ENCODE results near the gene POU2F3.

POU2F3 gene

GRCh38 chr11:120318906-120319305 lies 79.0 kb downstream of the POU2F3 start:
- DNase-seq (ENCODE audit: low read depth), result no peak

DNA sequence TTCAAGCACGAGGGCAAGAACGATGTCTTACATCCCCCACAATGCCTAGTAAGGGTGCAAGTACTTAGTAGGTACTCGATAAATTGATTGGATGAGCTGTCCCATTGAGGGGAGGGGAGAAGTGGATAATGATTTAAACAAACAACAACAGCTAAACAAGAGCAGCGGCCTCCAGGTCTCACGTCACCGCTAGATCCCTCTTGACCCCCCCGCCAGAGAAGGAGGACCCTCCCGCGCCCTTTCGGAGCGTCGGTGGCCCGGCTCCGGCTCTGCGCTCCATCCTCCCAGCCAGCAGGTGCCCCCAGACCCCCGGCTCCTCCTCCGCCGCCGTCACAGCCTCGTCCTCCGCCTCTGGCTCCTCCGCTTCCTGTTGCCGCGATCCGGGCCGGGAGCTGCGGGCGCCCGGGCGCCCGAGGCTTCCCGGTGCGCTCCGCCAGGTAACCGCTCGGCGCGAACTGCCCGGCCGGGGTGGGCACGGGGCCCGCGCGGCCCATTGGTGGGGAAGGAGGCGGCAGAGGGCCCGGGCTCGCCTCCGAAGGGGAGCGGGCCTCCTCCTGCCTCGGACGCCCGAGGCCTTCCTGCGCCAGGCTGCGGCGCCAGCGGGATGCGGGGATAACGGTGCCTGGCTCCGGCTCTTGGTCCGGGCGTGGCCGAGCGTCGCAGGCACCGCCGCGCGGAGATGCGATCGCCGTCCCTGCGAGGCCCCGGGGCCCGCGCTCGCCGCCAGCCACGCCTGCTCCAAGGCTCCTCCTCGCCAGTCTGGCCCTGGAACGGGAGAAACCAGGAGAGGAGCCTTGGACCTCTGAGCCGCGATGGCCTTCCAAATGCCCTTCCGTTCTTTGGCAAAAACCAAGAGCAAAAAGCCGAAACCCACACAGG lies 85.2 kb downstream of the POU2F3 start, which contains the start of gene TLCD5:
TSS of gene TLCD5 (plus strand) at position 368 of the 879 bp plus-strand sequence. CDS start 2,143 bp downstream, outside the sequence.
- no peak for DNase-seq (ENCODE audit: low read depth)

DNA sequence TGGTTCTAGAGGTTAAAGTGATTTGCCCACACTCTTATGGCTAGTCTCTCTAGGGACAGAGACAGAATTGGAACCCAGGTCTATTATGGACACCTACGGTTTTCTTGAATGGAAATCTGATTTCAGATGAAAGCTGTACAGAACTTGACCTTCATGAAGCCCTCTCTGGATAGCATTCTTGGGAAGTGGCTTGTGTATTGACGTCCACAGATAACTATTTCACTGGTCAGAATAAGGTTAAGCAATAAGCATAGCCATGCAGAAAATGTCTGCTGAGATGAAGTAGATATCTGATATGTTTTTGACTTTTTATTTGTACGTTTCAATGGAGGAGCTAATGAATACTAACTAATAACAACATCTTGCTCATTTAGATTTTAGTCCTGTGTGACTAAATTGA lies 86.3 kb downstream of the POU2F3 start:
- no peak for DNase-seq (ENCODE audit: low read depth)

DNA sequence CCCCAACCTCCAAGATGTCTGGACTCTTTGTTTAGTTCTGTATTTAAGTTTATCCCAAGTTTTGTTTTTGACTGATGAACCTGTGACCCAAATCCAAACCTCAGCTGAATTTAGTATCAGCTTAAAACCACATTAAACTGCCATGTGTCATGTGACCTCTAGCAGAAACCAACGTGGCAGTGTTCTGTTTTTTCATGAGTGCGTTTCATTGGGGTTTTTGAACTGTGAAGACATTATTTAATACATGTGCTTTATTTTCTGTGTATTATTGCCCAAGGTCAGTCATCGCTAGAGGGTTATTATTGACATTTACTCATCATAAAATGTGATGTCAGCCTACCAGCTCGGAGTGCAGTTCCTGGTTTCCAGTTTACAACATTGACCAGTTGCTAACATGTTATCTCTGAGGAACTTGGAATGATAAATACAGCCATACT lies 86.9 kb downstream of the POU2F3 start:
- no peak for DNase-seq (ENCODE audit: low read depth)

DNA sequence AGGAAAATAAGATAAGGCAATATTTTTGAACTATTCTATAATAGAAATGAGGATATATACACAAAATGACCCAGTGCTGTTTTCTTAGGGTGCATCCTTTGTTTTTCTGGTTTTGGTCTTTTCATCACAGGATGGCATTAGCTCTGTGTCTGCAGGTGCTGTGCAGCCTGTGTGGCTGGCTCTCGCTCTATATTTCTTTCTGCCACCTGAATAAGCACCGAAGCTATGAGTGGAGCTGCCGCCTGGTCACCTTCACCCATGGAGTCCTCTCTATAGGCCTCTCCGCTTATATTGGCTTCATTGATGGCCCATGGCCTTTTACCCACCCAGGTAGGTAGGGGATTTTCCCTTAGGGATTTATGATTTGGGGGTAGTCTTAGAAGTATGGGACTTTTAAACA lies 87.4 kb downstream of the POU2F3 start:
- DNase-seq (ENCODE audit: low read depth), result no peak

GRCh38 chr11:120329556-120329955 lies 89.6 kb downstream of the POU2F3 start:
- DNase-seq (ENCODE audit: low read depth), result no peak

DNA sequence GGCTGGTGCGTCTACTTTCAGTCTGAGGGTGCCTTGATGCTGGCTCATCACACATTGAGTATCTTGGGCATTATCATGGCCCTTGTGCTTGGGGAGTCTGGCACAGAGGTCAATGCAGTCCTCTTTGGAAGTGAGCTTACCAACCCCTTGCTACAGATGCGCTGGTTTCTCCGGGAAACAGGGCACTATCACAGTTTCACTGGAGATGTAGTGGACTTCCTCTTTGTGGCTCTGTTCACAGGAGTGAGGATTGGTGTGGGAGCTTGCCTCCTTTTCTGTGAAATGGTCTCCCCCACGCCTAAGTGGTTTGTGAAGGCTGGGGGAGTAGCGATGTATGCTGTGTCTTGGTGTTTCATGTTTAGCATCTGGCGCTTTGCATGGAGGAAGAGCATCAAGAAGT lies 90.1 kb downstream of the POU2F3 start:
- no peak for DNase-seq (ENCODE audit: low read depth)

GRCh38 chr11:120331301-120331996 lies 91.5 kb downstream of the POU2F3 start:
- DNase-seq (ENCODE audit: low read depth), result no peak

DNA sequence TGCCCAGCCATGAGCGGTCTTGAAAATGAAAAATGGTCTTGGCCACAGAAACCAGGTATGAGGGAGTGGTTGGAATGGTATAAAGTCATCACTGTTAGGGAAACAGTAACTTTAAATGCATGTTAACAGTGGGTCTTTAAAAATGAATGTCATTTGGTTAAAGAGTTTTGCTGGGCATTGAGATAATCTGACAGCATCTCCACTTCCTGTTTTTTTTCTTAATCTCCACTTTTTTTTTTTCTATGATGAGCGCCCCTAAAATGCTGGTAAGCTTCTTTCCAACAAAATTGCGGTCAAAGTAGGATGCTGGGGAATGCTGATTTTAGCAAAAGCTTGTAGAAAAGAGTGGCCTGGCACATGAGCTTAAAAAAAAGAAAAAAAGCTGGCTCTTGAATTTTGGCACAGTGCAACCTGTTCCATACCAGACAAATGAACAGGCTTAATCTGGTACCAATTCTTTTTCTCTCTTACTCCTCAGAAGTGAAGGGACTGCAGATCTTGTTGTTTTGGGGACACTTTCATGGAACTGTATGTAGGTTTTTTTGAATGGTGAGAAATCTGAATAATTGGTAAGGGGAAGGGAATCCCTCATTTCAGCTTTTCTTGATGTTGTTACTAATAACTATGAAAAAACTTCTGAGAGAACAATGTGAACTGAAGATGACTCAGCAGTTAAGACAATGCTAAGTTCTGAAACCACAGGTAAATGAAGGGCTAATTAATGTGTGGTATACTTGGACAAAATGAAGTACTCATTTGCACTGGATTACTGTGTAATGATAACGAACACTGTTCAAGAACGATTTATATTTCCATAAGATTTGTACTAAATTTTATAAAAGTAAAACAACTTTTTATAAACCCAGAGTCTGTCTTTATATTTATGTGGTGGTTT lies 93.1 kb downstream of the POU2F3 start:
- DNase-seq (ENCODE audit: low read depth), result no peak

DNA sequence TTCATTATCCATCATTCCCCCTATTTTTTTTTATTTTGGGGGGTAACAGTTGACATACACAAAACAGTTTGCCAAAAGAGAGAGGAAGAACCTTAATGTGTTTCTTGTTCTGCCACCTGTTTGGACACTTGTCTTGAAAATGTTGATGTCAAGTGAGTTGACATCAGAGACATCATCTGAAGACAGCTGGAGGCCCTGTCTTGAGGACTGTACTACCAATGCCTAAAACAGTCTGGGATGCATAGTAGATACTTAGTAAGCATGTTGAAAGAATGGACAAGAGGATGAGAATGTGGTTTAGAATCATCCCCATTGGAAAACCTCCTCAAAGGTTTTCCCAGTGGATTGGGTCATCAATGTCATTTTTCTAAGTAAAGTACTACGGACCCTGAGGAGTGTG lies 93.9 kb downstream of the POU2F3 start:
- no peak for DNase-seq (ENCODE audit: low read depth)

- DNase-seq (ENCODE audit: low read depth), result no peak
Measured at GRCh38 chr11:120334332-120334731, 94.4 kb downstream of the POU2F3 start.

DNA sequence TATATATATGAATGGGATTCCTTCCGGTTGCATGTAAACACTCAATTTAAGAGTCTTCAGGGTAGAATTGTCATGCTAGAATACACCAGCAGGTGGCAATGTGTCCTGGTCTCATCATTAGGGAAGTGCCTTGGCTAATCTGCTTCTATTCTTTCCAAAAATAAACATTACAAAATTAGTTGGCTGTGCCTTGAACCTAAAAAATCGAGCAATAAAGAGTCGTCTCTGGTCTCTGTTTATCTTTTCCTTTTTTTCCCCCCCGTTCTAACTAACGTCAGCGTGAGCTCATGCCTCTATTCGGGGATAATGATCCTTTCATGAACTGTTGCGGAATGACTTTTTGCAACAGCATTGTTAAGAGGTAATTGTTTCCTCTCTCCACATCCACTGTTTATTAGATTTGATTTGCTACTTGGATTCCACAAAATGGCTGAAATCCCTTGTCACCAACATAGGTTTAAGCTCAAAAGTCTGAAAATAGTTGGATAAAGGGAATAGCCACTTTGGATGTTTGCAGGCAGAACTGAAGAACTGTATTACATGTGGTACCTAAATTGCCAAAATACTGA lies 95.0 kb downstream of the POU2F3 start:
- DNase-seq (ENCODE audit: low read depth), result peak; percentile 39

- DNase-seq (ENCODE audit: low read depth), result no peak
Measured at GRCh38 chr11:120335556-120335907, 95.6 kb downstream of the POU2F3 start.

- peak; percentile 56 for DNase-seq (ENCODE audit: low read depth)
Measured at GRCh38 chr11:120335908-120336640, 96.1 kb downstream of the POU2F3 start, which contains the start of gene ARHGEF12. TSS of gene ARHGEF12 (plus strand) at chr11:120336413. CDS start at chr11:120337244, 831 bp downstream.

DNA sequence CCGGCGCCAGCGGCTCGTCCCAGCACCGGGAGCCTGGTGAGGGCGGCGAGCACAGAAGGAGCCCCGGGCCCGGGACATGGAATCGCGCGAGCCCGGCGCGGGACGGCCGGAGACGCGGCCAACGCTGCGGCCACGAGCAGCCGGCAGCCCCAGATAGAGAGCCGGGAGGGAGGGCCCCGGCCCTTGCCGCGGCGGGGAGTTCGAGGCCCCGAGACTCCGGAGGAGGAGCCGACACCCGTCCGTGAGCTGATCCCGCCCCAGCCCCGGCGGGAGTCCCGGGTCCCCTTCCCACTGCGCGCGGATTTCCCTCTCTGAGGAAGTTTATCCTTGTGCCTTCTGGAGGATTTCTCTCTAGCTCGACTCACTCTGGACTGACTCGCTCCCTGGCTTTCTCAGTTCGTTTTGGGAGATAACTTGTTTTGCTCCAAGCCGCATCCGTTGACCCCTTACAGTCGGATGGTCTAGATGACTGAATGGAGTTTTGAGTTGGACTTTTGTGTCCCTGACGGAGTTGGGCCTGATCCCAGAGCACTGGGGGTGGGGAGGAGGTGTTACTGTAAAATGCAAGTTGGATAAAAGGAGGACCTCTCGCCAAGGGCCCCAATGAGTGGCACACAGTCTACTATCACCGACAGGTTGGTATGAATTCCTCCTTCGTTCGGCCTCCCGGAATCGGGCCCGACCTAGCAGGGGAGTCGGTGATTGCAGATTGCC lies 96.9 kb downstream of the POU2F3 start:
- DNase-seq (ENCODE audit: low read depth), result no peak

DNA sequence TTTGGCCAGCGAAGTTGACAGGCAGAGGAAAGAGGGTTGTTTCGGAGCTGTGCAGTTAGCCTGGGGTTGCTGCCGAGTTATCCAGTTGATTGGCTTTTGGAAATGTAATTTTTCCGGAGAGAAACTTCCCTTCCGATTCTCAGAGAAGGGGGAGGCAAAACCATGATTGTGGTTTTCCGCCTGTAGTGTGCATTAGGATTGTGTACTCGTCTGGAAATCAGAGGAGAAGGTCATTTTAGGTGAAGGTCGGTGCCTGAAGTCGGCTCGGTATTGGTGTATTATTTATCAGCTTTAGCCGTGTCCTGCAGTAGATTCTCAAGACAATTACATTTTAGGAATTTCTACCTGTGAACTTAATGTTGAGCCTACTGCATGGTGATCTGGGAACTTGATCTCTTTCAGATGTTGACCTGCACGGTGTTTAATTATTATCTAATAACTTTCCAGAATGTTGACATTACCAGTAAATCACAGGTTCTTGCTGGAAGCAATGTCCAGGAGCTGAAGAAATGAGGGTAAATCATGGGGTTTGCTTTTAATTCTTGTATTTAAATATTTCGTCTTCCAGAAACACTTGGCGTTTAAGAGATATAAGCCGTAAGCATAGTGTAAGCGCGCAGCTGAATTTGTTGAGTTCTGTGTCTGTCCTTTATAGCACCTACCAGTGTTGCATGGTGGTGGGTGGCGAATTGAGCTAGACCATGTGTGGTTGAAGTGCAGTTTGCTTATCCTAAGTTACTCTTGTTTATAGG lies 97.6 kb downstream of the POU2F3 start:
- no peak for DNase-seq (ENCODE audit: low read depth)

DNA sequence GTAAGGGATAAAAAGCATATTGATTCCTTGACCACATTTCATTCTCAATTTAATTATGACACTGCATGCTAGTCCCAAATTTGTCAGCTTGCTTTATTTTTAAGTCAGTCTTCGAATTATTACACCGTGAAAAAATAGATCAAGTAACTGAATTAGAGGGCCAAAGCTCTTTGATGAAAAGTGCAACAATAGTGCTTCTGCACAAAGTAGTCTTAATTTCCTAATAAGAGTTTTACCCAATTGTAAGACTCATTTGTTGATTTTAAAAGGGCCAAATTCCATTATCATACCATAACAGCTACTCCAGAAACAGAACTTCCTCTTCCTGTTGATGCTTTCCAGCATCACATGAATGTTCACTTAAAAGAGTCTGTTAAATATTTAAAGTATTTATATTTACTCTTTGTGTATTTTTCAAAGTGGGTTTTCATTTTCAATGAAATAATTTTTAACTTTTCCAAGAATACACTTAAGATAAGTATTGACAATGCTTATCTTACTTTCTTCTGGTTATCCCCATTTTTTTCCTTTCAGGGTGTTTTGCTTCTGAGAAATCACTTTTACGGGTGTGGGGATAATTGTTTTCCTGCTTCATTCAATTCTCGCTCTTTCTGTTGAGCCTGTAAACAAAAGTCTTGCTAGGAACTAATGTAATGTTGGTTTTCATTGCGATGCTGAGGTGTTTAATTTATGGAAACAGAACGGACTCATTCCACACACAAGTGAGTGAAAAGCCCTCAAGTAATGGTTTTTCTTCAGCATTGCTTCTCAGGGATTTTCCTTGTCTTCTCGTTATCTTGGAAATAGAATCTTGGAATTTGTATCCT lies 98.4 kb downstream of the POU2F3 start:
- no peak for DNase-seq (ENCODE audit: low read depth)

DNA sequence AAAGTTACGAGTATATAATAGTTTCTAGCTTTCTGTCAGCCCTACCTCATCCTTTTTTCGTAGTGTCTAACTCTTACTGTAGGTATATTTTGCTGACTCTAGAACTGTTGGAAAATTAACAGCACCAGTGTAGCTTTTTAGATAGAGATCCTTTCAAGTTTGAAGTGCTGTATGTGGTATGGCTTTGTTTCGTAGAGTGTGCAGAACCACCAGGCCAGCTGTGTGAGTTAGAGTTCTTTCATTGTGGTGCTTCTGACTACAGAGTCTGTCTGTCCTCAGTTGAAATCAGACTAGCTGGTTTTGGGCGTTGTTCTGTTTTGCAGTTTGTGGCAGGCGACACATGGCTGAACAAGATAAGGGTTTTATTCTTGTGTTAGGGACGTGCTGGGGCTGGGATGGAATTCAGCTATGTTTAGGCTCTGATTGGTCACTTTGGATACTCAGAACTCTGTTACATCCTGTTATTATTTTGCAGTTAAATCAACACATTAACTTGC lies 99.5 kb downstream of the POU2F3 start:
- DNase-seq (ENCODE audit: low read depth), result no peak

GRCh38 chr11:120340529-120340928 lies 100.6 kb downstream of the POU2F3 start:
- DNase-seq (ENCODE audit: low read depth), result no peak
